Activated CD4-positive, alpha-beta T cell treated with anti-CD3 and anti-CD28 coated beads for 1 hour (primary cell): ENCODE results near the gene PNMA8A.

ENCODE experiments used
- DNase-seq: peaks from one replicate; pipeline ENCODE4 v3.0.0-alpha.2; 2020

The PNMA8A gene

GRCh38 chr19:46491975-46492682 lies 20.8 kb upstream of the PNMA8A start:
- no peak for DNase-seq

DNA sequence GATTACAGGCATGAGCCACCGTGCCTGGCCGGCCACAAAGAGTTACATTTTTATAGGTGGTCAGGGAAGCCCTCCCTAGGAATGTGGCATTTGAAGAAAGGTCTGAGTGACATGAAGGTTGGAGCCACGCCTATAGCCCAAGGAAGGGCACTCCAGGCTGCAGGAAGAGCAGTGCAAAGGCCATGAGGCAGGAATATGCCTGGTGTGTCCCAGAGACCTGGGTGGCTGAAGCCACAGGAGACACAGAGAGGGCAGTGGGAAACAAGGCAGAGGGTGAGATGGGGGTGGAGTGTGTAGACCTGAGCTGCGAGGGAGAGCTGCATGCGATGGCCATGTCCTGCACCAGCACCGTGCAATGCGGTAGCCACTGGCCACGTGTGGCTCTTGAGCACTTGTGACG lies 19.4 kb upstream of the PNMA8A start:
- no peak for DNase-seq

DNA sequence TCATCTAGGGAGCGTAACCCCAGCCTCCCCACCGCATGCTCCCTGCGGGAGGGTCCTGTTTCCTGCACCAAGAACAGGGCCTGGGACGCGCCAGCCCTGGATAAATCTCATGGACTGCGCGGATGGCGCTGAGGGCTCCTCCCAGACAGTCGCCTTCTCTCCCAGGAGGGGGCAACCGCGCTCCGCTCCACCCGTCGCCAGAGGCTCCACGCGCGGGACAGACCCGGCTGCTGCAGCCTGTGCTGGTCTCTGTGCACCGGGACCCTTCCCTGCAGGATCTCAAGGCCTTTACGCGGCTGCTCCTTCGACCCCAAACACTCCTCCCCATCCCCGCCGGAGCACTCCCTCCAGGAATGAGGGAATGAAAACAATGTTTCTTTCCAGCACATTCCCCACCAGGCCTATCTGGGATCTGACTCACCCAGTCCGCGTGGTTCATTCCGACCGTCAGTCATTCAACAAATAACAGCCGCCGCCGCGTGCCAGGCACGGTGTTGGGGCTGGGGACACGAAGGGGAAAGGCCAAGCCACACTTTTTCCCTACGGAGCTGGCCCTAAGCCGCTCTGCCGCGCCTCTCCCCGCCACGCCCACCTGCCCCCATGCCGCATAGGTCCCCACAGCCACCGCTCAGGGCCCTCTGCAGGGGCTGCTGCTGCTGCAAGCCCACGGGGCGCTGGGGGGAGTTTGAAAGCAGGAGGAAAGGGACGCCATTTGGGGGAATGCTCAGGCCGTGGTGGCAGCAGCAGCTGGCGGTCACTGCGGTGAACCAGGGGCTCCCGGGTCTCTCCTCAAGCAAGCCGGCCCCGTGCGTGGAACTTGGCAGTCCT lies 18.3 kb upstream of the PNMA8A start:
- no peak for DNase-seq

GRCh38 chr19:46488551-46488950 lies 17.2 kb upstream of the PNMA8A start:
- DNase-seq, result no peak

GRCh38 chr19:46487802-46488445 lies 16.6 kb upstream of the PNMA8A start:
- peak; percentile 68 for DNase-seq

DNA sequence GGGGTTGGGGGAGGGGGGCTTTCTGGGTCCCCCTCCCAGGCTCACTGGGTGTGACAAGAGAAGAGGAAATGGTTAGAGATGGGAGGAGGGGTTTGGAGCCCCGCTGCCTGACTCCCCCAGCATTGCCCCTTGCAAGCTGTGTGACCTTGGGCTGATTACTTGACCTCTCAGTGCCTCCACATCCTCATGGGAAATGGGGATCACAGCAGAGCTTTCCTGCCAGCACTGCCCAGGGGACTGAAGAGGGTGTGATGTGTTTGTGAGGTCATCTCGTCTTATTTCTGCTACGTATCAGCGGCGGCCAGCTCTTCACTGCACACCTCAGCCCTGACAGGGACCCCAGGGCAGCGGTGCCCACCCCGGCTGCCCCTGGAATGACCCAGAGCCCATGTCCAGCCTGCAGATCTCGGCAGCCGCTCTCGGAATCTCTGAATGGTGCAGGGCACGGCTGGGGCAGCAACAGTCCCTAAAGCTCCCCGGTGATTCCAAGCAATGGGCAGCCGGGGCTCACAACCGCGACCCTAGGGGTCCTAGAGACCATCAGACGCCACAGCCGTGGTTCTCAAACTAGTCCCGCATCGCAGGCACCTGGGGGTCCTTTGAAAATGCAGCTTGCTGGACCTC lies 15.9 kb upstream of the PNMA8A start:
- no peak for DNase-seq

DNA sequence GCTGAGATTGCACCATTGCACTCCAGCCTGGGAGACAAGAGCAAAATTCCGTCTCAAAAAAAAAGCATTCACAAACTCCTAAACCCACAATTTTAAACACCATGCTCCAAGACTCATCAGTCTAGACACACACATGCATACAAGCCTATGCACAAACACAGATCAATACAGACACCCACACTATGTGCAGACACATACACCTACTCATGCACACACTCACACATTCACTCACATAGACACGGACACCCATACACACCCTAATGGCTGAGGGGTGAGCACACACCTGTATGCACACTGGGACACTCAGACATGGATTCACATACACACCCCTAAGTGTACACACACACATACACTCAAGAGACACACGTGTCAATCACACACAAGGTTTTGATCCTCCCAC lies 15.0 kb upstream of the PNMA8A start:
- no peak for DNase-seq

- no peak for DNase-seq
Measured at GRCh38 chr19:46484656-46485055, 13.3 kb upstream of the PNMA8A start.

DNA sequence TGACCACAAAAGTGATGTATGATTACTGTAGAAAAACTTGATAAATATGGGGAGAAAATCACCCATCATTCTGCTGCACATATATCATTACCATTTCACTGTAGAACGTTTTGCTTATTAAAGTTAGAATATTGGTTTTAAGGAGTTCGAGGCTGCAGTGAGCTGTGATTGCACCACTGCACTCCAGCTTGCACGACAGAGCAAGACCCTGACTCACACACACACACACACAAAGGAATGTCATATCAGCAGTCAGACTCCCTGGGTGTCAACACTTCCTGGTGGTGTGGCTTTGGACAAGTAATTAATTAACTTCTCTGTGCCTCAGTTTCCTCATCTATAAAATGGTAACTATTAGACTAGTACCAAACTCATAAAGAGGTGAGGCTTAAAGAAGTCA lies 11.3 kb upstream of the PNMA8A start:
- DNase-seq, result no peak

- no peak for DNase-seq
Measured at GRCh38 chr19:46481947-46482346, 10.6 kb upstream of the PNMA8A start.

- no peak for DNase-seq
Measured at GRCh38 chr19:46481223-46481848, 10.0 kb upstream of the PNMA8A start.

GRCh38 chr19:46480415-46480814 lies 9.1 kb upstream of the PNMA8A start:
- no peak for DNase-seq

GRCh38 chr19:46478356-46478986 lies 7.1 kb upstream of the PNMA8A start:
- DNase-seq, result no peak

DNA sequence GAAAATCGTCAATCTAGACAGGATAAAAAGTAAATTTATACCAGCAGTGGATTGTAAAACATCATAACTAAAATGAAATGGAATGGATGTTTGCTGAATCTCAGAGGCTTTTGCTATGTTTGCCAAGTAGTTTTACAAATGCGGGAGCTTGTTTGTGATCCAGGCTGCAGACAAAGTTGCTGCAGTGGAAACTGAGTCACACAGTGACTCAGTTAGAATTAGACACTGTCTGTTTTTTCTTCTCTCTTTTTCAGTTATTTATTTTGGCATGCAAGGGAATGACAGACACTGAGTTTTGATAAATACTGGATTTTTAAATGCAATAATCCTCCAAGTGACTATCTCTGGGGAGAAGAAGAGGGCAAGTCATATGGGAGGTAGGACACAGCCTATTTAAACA lies 4.6 kb upstream of the PNMA8A start:
- DNase-seq, result no peak

- no peak for DNase-seq
Measured at GRCh38 chr19:46474211-46474610, 2.8 kb upstream of the PNMA8A start.

DNA sequence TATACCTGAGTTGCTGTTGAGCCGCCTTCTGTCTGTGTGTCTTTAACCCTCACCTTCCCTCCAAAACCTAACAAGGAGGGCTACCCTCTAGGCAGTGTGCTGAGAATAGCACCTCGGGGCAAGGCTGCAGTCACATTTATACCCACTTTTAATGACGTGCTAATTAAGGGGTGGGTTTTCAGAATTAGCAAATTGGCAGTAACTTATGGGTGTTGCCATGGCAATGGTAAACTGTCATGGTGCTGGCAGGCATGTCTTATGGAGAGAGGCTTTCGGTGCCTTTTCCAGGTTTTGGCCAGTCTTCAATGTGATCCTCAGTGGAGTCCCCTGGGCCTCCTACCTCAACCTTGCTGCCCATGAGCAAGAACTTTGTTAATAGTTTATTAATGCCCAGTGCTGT lies 1.2 kb upstream of the PNMA8A start:
- no peak for DNase-seq

GRCh38 chr19:46471811-46472543 lies 614 bp upstream of the PNMA8A start:
- no peak for DNase-seq

DNA sequence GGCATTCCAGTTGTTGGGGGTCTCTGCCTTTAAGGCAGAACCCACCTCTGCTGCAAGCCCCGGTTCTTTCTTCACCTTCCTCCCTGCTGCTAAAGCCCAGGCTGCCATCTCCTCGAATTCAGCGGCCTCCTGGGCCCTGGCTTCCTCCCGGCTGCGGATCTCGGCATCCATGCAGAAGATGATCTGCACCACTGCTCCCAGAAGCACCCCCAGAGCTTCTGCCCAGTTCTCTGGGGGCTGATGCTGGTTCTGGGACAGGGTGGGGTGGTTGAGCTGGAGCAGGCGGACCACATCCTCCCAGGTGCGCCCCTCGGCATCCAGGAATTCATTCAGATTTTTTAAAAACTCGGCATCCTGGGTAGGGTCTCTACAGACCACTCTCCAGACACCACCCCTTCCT lies 987 bp downstream of the PNMA8A start:
- no peak for DNase-seq

- DNase-seq, result no peak
Measured at GRCh38 chr19:46469541-46470185, 1.7 kb downstream of the PNMA8A start.

DNA sequence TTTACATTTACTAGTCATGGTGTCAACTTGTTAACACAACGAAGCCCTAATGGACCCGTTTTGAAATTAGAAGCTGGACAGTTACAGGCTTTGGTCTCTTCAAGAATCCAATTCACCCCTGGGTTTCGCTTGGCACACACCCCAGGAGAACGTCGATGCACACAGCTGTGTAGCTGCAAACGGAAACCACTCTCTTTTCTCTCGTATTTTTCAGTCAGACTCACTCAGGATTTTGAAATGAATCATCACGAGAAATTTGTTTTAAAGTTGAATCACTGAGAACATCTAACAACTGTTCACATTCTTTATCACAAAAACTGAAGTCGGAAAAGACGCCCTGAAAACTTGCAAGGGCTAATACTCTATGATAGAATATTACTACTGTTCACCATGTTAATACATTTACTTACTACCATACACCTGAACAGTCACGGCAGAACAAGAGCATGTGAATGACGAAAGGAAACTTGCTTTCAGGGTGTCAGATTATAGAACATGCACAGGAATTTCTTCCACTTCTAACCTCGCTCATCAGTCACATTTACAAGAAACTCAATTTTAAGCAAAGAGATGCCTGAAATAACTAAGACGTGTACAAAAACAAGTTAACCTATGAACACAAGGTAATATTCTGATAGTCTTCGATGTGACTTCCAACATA lies 4.7 kb downstream of the PNMA8A start:
- no peak for DNase-seq

GRCh38 chr19:46463516-46463915 lies 7.8 kb downstream of the PNMA8A start:
- no peak for DNase-seq
